ENCODE results near the gene FNTB. TPM values are rescaled to one million over a fixed set of nuclear protein-coding genes. Genes with fewer than 3 reads are reported as not detected.
A peak's percentile ranks its signal among the peaks of the same experiment; 100 is the strongest.

The FNTB gene
- total RNA-seq, 1 experiment from 2014 or later: 20.7 TPM

DNA sequence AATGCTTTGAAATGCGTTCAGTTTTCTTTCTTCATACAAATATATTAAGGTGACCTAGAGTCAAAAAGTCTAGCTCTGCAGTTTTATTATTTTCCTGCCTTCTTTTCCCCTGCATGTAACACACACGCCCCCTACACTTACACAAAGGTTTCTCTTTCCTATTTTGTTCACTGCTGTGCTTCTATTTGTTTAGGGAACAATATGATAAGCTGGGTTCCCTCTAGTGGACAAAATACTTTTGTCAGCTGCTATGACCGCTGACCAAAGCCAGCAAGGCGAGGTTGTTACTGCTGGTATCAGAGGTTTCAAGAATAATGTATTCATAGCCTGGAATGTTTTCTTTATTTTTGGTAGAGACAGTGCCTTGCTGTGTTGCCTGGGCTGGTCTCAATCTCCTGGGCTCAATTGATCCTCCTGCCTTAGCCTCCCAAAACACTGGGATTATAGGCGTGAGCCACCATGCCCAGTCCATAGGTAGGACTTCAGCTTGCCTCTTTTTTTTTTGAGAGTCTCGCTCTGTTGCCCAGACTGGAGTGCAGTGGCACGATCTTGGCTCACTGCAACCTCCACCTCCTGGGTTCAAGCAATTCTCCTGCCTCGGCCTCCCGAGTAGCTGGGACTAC lies 33.4 kb downstream of the FNTB start:
- Histone ChIP-seq H3T11ph (ENCODE audit: low read length) (no peak overlapping the region), H3K27ac (ENCODE audit: insufficient read length, low read depth, low read length) (no peak overlapping the region), H3K14ac (ENCODE audit: insufficient read depth, low read length) (no peak overlapping the region), H3K23ac (ENCODE audit: insufficient read length, low read depth, low read length) (no peak overlapping the region), H2BK12ac (ENCODE audit: insufficient read length, low read depth, low read length) (no peak overlapping the region), H3K9me3 (ENCODE audit: control insufficient read depth, low read depth, low read length) (no peaks in the 10 kb centered on the region), H3K79me2 (ENCODE audit: insufficient read depth, low read length) (no peaks in the 10 kb centered on the region), H2BK20ac (ENCODE audit: low read depth, low read length, poor library complexity, severe bottlenecking) (no peak overlapping the region), H3K4ac (ENCODE audit: low read depth, low read length) (no peak overlapping the region), H3K56ac (ENCODE audit: insufficient read length, low read depth, low read length) (no peak overlapping the region), H3K4me1 (ENCODE audit: insufficient read depth, low read length) (no peaks in the 10 kb centered on the region), H4K91ac (ENCODE audit: insufficient read length, low read depth, low read length) (no peak overlapping the region), H2AK5ac (ENCODE audit: insufficient read length, low read length) (no peak overlapping the region), H3K27me3 (ENCODE audit: insufficient read depth, low read length) (no peaks in the 10 kb centered on the region), H2AFZ (ENCODE audit: low read length) (no peak overlapping the region), H3K18ac (ENCODE audit: insufficient read length, low read depth, low read length) (no peak overlapping the region), H2BK120ac (ENCODE audit: low read depth, low read length, poor library complexity, severe bottlenecking) (no peak overlapping the region), H3K4me2 (ENCODE audit: insufficient read depth, insufficient read length, low read length) (no peak overlapping the region), H4K5ac (ENCODE audit: insufficient read length, low read depth, low read length) (no peak overlapping the region), H4K8ac (replicated peaks; ENCODE audit: insufficient read length, low read depth, low read length) (no peak overlapping the region), H3K79me1 (ENCODE audit: insufficient read depth, low read depth, low read length, poor library complexity, severe bottlenecking) (no peaks in the 10 kb centered on the region), H4K20me1 (ENCODE audit: control insufficient read depth, insufficient read depth, insufficient read length) (no peaks in the 10 kb centered on the region), H2BK15ac (ENCODE audit: low read depth, low read length) (no peak overlapping the region), H3K23me2 (ENCODE audit: insufficient read length, low read depth, low read length, poor library complexity, severe bottlenecking) (no peaks in the 10 kb centered on the region), H3K9ac (ENCODE audit: extremely low read depth, insufficient read length, low read length) (no peak overlapping the region), H2BK5ac (ENCODE audit: insufficient read length, low read length) (no peak overlapping the region)
- H3K4me3 Mint-ChIP-seq: no peak overlapping the region
- DNase-seq: peak; percentile 42
- TF ChIP-seq, protein P1, sequence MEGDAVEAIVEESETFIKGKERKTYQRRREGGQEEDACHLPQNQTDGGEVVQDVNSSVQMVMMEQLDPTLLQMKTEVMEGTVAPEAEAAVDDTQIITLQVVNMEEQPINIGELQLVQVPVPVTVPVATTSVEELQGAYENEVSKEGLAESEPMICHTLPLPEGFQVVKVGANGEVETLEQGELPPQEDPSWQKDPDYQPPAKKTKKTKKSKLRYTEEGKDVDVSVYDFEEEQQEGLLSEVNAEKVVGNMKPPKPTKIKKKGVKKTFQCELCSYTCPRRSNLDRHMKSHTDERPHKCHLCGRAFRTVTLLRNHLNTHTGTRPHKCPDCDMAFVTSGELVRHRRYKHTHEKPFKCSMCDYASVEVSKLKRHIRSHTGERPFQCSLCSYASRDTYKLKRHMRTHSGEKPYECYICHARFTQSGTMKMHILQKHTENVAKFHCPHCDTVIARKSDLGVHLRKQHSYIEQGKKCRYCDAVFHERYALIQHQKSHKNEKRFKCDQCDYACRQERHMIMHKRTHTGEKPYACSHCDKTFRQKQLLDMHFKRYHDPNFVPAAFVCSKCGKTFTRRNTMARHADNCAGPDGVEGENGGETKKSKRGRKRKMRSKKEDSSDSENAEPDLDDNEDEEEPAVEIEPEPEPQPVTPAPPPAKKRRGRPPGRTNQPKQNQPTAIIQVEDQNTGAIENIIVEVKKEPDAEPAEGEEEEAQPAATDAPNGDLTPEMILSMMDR (conservative IDR thresholded peaks at IDR 0.05): peak; percentile 70
- H3K9me3 Mint-ChIP-seq: no peaks in the 10 kb centered on the region
- H3K27ac Mint-ChIP-seq: peak overlapping the region in 1 of 3 experiments; percentile 41; a peak in 1 of 7 replicates
- WGBS (ENCODE audit: extremely low coverage, insufficient read length, low lambda C conversion rate): no CpG with 5 or more reads among the region's 9 CpGs
- H3K27me3 Mint-ChIP-seq (ENCODE audit: low read depth): no peaks in the 10 kb centered on the region
- peaks cover 2 to 20% (median 9%) of the 10 kb centered on the region in 3 experiments; a peak in 5 of 7 replicates for H3K36me3 Mint-ChIP-seq (ENCODE audit: insufficient read depth in 1 of 3, low read depth in 3 of 3)
- H3K4me1 Mint-ChIP-seq: peaks cover 3% of the 10 kb centered on the region in 2 experiments; a peak in 2 of 4 replicates

All from H9 (cell line).